Pons (tissue), 1 donor: ENCODE results near the gene MRPL18.

Experiments
- DNase-seq: peaks from one replicate; pipeline ENCODE4 v3.0.0-alpha.2; 2016; ENCODE audit warnings: low spot score

Gene MRPL18

GRCh38 chr6:159844737-159845645 is 54.7 kb downstream of the MRPL18 start:
- no peak for DNase-seq
